MCF 10A (cell line): Measurements from ENCODE around the gene ARHGEF18. TPM values are rescaled to one million over a fixed set of nuclear protein-coding genes. Genes with fewer than 3 reads are reported as not detected.

Experiments
- BruUV-seq: library from RNA; stranded (reverse); fragments of 400-500 nt; replicated peaks from 2 replicates; lab custom pipeline; 2021; lab: Mats Ljungman, UMichigan
- CTCF ChIA-PET: fragments of 300-600 bp; sonication (Branson Sonifier 250); formaldehyde crosslinking; extraction: SDS; loops from one replicate; lab custom pipeline; 2021; ENCODE audit warnings: antibody characterized with exemption, inconsistent platforms; lab: Yijun Ruan, JAX
- POLR2A ChIA-PET: fragments of 300-600, 350-650 bp; sonication (Branson Sonifier 250); formaldehyde crosslinking; extraction: SDS; loops from one replicate; lab custom pipeline; 2020; ENCODE audit warnings: antibody characterized with exemption, inconsistent platforms; lab: Yijun Ruan, JAX
- DNase-seq: peaks from one replicate; pipeline ENCODE4 v3.0.0-alpha.2; 2018; ENCODE audit not compliant: unreplicated experiment
- H3K27ac Mint-ChIP-seq: one replicate; pipeline ENCODE4 v1.8.0; 2022; ENCODE audit warnings: mild to moderate bottlenecking, low read depth, mixed read lengths; ENCODE audit not compliant: unreplicated experiment
- H3K27me3 Mint-ChIP-seq: one replicate; pipeline ENCODE4 v1.8.0; 2022; ENCODE audit warnings: mixed read lengths; ENCODE audit not compliant: insufficient read depth, unreplicated experiment
- H3K36me3 Mint-ChIP-seq: one replicate; pipeline ENCODE4 v1.8.0; 2022; ENCODE audit warnings: mild to moderate bottlenecking, moderate library complexity, mixed read lengths; ENCODE audit not compliant: insufficient read depth, unreplicated experiment
- H3K4me1 Mint-ChIP-seq: one replicate; pipeline ENCODE4 v1.8.0; 2022; ENCODE audit warnings: mixed read lengths; ENCODE audit not compliant: insufficient read depth, unreplicated experiment
- H3K4me3 Mint-ChIP-seq: one replicate; pipeline ENCODE4 v1.8.0; 2022; ENCODE audit warnings: mild to moderate bottlenecking, moderate library complexity, mixed read lengths; ENCODE audit not compliant: unreplicated experiment
- H3K9me3 Mint-ChIP-seq: one replicate; pipeline ENCODE4 v1.8.0; 2022; ENCODE audit warnings: mixed read lengths; ENCODE audit not compliant: unreplicated experiment
- CTCF ChIP-seq: fragments of 200-600 bp; IDR thresholded peaks from one replicate; pipeline ENCODE4 v1.8.0; 2022; ENCODE audit warnings: antibody characterized with exemption, mild to moderate bottlenecking; ENCODE audit not compliant: unreplicated experiment
- intact Hi-C: fragments of 100-400 bp; cut with micrococcal nuclease; formaldehyde crosslinking; loops from 2 replicates; pipeline ENCODE4 v1.14.1; 2022
- total RNA-seq: library from RNA; stranded (reverse); gene quantifications from 2 replicates; pipeline ENCODE4 v1.2.3, GENCODE V29; 2022

Gene ARHGEF18
- total RNA-seq, 1 experiment from 2014 or later: 31.5 TPM

DNA sequence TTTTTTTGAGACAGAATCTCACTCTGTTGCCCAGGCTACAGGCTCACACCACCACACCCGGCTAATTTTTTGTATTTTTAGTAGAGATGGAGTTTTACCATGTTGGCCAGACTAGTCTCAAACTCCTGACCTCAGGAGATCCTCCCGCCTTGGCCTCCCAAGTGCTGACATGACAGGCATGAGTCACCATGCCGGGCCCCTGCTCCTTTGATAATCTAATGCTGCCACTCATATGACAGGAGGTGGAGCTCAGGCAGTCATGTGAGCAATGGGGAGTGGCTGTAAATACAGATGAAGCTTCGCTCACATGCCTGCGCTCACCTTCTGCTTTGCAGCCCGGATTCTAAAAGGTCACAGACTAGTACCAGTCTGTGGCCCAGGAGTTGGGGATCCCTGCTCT is 25.1 kb downstream of the ARHGEF18 start:
- CTCF ChIA-PET: interaction anchor here (1.0 kb wide), 1 partner anchor 20 kb away, joined by 6 read pairs; no protein-coding TSS in a partner anchor
- no peak for TF ChIP-seq CTCF
- Mint-ChIP-seq H3K9me3 (no peaks in the 10 kb centered on the region), H3K27me3 (no peaks in the 10 kb centered on the region), H3K4me3 (no peak overlapping the region), H3K36me3 (no peaks in the 10 kb centered on the region), H3K27ac (no peak overlapping the region), H3K4me1 (peaks cover 5% of the 10 kb centered on the region)
- no TSS peak for BruUV-seq
- intact Hi-C loops: no loop called here
- no peak for DNase-seq
- POLR2A ChIA-PET: interaction anchor here (0.6 to 1.1 kb wide), 2 partner anchors 14 to 1071 kb away, joined by 3 read pairs; partner anchors contain the start of gene HNRNPM

GRCh38 chr19:7376151-7376852 is 27.6 kb downstream of the ARHGEF18 start:
- H3K4me1 Mint-ChIP-seq: peaks cover 5% of the 10 kb centered on the region
- H3K36me3 Mint-ChIP-seq: no peaks in the 10 kb centered on the region
- H3K9me3 Mint-ChIP-seq: no peaks in the 10 kb centered on the region
- no peak overlapping the region for H3K27ac Mint-ChIP-seq
- ChIA-PET POLR2A (no interaction called here), CTCF (interaction anchor here (0.5 to 1.5 kb wide), 5 partner anchors 9 to 302 kb away, joined by 3 to 7 read pairs (median 3); no protein-coding TSS in a partner anchor)
- no peak for DNase-seq
- intact Hi-C loops: no loop called here
- BruUV-seq: no TSS peak
- no peak overlapping the region for H3K4me3 Mint-ChIP-seq
- no peak for TF ChIP-seq CTCF
- no peaks in the 10 kb centered on the region for H3K27me3 Mint-ChIP-seq

- Mint-ChIP-seq H3K4me1 (peaks cover 5% of the 10 kb centered on the region), H3K36me3 (no peaks in the 10 kb centered on the region), H3K27ac (no peak overlapping the region), H3K4me3 (no peak overlapping the region), H3K9me3 (no peaks in the 10 kb centered on the region), H3K27me3 (no peaks in the 10 kb centered on the region)
- ChIA-PET POLR2A (interaction anchor here (0.6 kb wide), 1 partner anchor 293 kb away, joined by 3 read pairs; no protein-coding TSS in a partner anchor), CTCF (interaction anchor here (0.7 to 1.5 kb wide), 6 partner anchors 10 to 304 kb away, joined by 3 to 7 read pairs (median 3); partner anchors contain the start of gene TRAPPC5)
- DNase-seq: no peak
- TF ChIP-seq CTCF: no peak
- no TSS peak for BruUV-seq
- intact Hi-C loops: no loop called here
Observed at GRCh38 chr19:7377196-7377595, 28.5 kb downstream of the ARHGEF18 start.

DNA sequence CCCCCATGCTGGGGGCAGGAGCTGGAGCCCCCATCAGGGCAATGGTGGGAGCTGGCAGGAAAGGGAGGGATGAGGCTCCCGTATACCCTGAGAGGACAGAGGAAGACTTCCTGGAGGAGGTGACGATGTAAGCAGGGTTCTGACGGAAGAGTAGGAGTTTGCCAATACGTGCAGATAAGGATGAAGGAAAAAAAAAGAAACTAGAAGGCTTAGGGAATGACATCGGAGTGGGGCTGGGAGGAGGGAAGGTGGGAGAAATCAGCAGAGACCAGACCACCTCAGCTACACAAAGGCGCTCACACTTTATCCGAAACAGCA is 32.3 kb downstream of the ARHGEF18 start:
- H3K4me1 Mint-ChIP-seq: peaks cover 6% of the 10 kb centered on the region
- intact Hi-C loops: no loop called here
- no peak overlapping the region for H3K27ac Mint-ChIP-seq
- ChIA-PET CTCF (interaction anchor here (0.7 to 1.9 kb wide), 9 partner anchors 10 to 56 kb away, joined by 3 to 8 read pairs (median 4); partner anchors contain the start of gene ARHGEF18), POLR2A (interaction anchor here (1.4 to 1.5 kb wide), 2 partner anchors 22 to 154 kb away, joined by 3 to 4 read pairs; no protein-coding TSS in a partner anchor)
- no peak for TF ChIP-seq CTCF
- no peaks in the 10 kb centered on the region for H3K27me3 Mint-ChIP-seq
- H3K36me3 Mint-ChIP-seq: no peaks in the 10 kb centered on the region
- DNase-seq: no peak
- H3K9me3 Mint-ChIP-seq: no peaks in the 10 kb centered on the region
- BruUV-seq: no TSS peak
- H3K4me3 Mint-ChIP-seq: no peak overlapping the region
